ENCODE results near the gene LDHD.

Gene LDHD

GRCh38 chr16:75109732-75110243 is 6.8 kb downstream of the LDHD start:
- Histone ChIP-seq H4K20me1 (ENCODE audit: insufficient read depth, low read length) (no peaks in the 10 kb centered on the region), H3K36me3 (replicated peaks; ENCODE audit: insufficient read depth, low read length) (no peaks in the 10 kb centered on the region), H3K79me2 (ENCODE audit: low read length) (no peaks in the 10 kb centered on the region), H3K27ac (ENCODE audit: low read length) (no peak overlapping the region), H3K9ac (ENCODE audit: low read length) (no peak overlapping the region), H3K27me3 (replicated peaks; ENCODE audit: insufficient read depth, low read length) (no peaks in the 10 kb centered on the region), H3K4me1 (ENCODE audit: low read length) (no peaks in the 10 kb centered on the region), H3K9me2 (replicated peaks; ENCODE audit: insufficient read depth, low read length) (no peaks in the 10 kb centered on the region), H3F3A (ENCODE audit: insufficient read depth, low read length) (no peaks in the 10 kb centered on the region), H3K4me2 (ENCODE audit: low read depth, low read length) (no peak overlapping the region), H3K4me3 (ENCODE audit: low read length) (no peak overlapping the region), H2AFZ (ENCODE audit: low read length) (no peak overlapping the region), H3K9me3 (replicated peaks; ENCODE audit: insufficient read depth, low read length) (no peaks in the 10 kb centered on the region)
- no peak for DNase-seq
- TF ChIP-seq EZH2 (optimal IDR thresholded peaks at IDR 0.05; ENCODE audit: low read depth, low read length) (no peak), EZH2phosphoT487 (IDR thresholded peaks at IDR 0.05; ENCODE audit: low read length) (no peak), CTCF (IDR thresholded peaks at IDR 0.05; ENCODE audit: low read length) (no peak)

- H3K27ac ChIP-seq (ENCODE audit: low read length), result no peak overlapping the region
- H3F3A ChIP-seq (ENCODE audit: insufficient read depth, low read length), result no peaks in the 10 kb centered on the region
- no peak overlapping the region for H3K4me2 ChIP-seq (ENCODE audit: low read depth, low read length)
- H3K27me3 ChIP-seq (replicated peaks; ENCODE audit: insufficient read depth, low read length), result no peaks in the 10 kb centered on the region
- H2AFZ ChIP-seq (ENCODE audit: low read length), result no peak overlapping the region
- DNase-seq, result no peak
- TF ChIP-seq EZH2 (optimal IDR thresholded peaks at IDR 0.05; ENCODE audit: low read depth, low read length), result no peak
- TF ChIP-seq CTCF (IDR thresholded peaks at IDR 0.05; ENCODE audit: low read length), result no peak
- no peak for TF ChIP-seq EZH2phosphoT487 (IDR thresholded peaks at IDR 0.05; ENCODE audit: low read length)
- no peaks in the 10 kb centered on the region for H3K9me2 ChIP-seq (replicated peaks; ENCODE audit: insufficient read depth, low read length)
- H3K4me1 ChIP-seq (ENCODE audit: low read length), result no peaks in the 10 kb centered on the region
- H3K79me2 ChIP-seq (ENCODE audit: low read length), result no peaks in the 10 kb centered on the region
- H3K36me3 ChIP-seq (replicated peaks; ENCODE audit: insufficient read depth, low read length), result no peaks in the 10 kb centered on the region
- H3K9ac ChIP-seq (ENCODE audit: low read length), result no peak overlapping the region
- no peak overlapping the region for H3K4me3 ChIP-seq (ENCODE audit: low read length)
- H3K9me3 ChIP-seq (replicated peaks; ENCODE audit: insufficient read depth, low read length), result no peaks in the 10 kb centered on the region
- no peaks in the 10 kb centered on the region for H4K20me1 ChIP-seq (ENCODE audit: insufficient read depth, low read length)
Observed at GRCh38 chr16:75108792-75109731, 7.5 kb downstream of the LDHD start.

DNA sequence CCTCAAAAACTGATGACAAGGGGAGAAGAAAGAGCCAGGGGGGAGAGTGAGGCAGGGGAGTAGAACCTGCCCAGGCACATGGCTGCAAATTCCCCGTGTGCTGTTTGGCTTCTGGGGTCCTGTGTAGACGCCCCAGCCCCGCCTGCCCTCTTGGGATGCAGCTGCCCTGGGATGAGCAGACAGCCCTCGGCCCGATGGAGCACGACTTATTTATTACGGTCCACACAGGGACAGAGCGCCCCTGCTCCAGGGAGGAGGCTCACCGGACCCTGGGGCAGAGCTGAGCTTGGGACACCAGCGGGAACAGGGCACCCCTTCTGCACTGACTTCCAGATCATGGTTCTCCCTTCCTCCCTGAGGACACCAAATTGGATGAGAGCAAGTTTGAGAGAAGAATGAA is 9.1 kb downstream of the LDHD start:
- Histone ChIP-seq H3K9me2 (replicated peaks; ENCODE audit: insufficient read depth, low read length) (no peaks in the 10 kb centered on the region), H4K20me1 (ENCODE audit: insufficient read depth, low read length) (no peaks in the 10 kb centered on the region), H3K9ac (ENCODE audit: low read length) (no peak overlapping the region), H3K9me3 (replicated peaks; ENCODE audit: insufficient read depth, low read length) (no peaks in the 10 kb centered on the region), H3K27ac (ENCODE audit: low read length) (no peak overlapping the region), H3K4me1 (ENCODE audit: low read length) (no peaks in the 10 kb centered on the region), H2AFZ (ENCODE audit: low read length) (no peak overlapping the region), H3K4me2 (ENCODE audit: low read depth, low read length) (no peak overlapping the region), H3K79me2 (ENCODE audit: low read length) (no peaks in the 10 kb centered on the region), H3K27me3 (replicated peaks; ENCODE audit: insufficient read depth, low read length) (no peaks in the 10 kb centered on the region), H3K4me3 (ENCODE audit: low read length) (no peak overlapping the region), H3K36me3 (replicated peaks; ENCODE audit: insufficient read depth, low read length) (no peaks in the 10 kb centered on the region), H3F3A (ENCODE audit: insufficient read depth, low read length) (no peaks in the 10 kb centered on the region)
- TF ChIP-seq CTCF (IDR thresholded peaks at IDR 0.05; ENCODE audit: low read length), result no peak
- TF ChIP-seq EZH2 (optimal IDR thresholded peaks at IDR 0.05; ENCODE audit: low read depth, low read length), result no peak
- no peak for TF ChIP-seq EZH2phosphoT487 (IDR thresholded peaks at IDR 0.05; ENCODE audit: low read length)
- no peak for DNase-seq

Data from MM.1S (cell line).